SU-DHL-6 (cell line): ENCODE measurements around the gene ACP2.

Experiments used
- H2AFZ ChIP-seq: fragments of 200-600 bp; sonication (generic); 2 replicates; pipeline ENCODE4 v1.6.1; 2014; ENCODE audit warnings: low read depth, mild to moderate bottlenecking, moderate library complexity, mixed read lengths, antibody characterized with exemption, low read length; ENCODE audit not compliant: severe bottlenecking
- H3F3A ChIP-seq: fragments of 200-600 bp; shearing (Covaris generic); 2 replicates; pipeline ENCODE4 v1.6.0; 2016; ENCODE audit warnings: antibody characterized with exemption, mild to moderate bottlenecking; ENCODE audit not compliant: insufficient read depth
- H3K27ac ChIP-seq: fragments of 200-600 bp; sonication (generic); 2 replicates; pipeline ENCODE4 v1.5.1; 2016; ENCODE audit warnings: low read depth, mild to moderate bottlenecking, low read length, moderate library complexity, mixed read lengths
- H3K27me3 ChIP-seq: fragments of 200-600 bp; sonication (generic), shearing (Covaris generic); 2 replicates; pipeline ENCODE4 v1.6.0; 2014; ENCODE audit warnings: mild to moderate bottlenecking, low read length
- H3K36me3 ChIP-seq: fragments of 200-600 bp; sonication (generic); 2 replicates; pipeline ENCODE4 v1.6.1; 2014; ENCODE audit warnings: mild to moderate bottlenecking, low read length, mixed read lengths
- H3K4me2 ChIP-seq: fragments of 300-600, 200-600 bp; shearing (Covaris generic), sonication (generic); 2 replicates; pipeline ENCODE4 v1.6.0; 2014; ENCODE audit warnings: low read length, low read depth, mild to moderate bottlenecking; ENCODE audit not compliant: poor library complexity, severe bottlenecking
- H3K4me3 ChIP-seq: fragments of 200-600 bp; sonication (generic); 2 replicates; pipeline ENCODE4 v1.5.1; 2014; ENCODE audit warnings: antibody characterized with exemption, low read length, mild to moderate bottlenecking, mixed read lengths; ENCODE audit not compliant: insufficient read depth, poor library complexity, severe bottlenecking
- H3K79me2 ChIP-seq: fragments of 200-600 bp; sonication (generic); 2 replicates; pipeline ENCODE4 v1.6.1; 2014; ENCODE audit warnings: mild to moderate bottlenecking, low read length, moderate library complexity; ENCODE audit not compliant: insufficient read depth
- H3K9ac ChIP-seq: fragments of 200-600 bp; sonication (generic); 2 replicates; pipeline ENCODE4 v1.7.0; 2014; ENCODE audit warnings: mild to moderate bottlenecking, low read length
- H3K9me2 ChIP-seq: fragments of 200-600 bp; sonication (generic); replicated peaks from 2 replicates; pipeline ENCODE4 v1.6.1; 2014; ENCODE audit warnings: low read length; ENCODE audit not compliant: insufficient read depth
- H3K9me3 ChIP-seq: fragments of 200-600 bp; sonication (generic); 2 replicates; pipeline ENCODE4 v1.6.1; 2014; ENCODE audit warnings: low read length, mixed read lengths; ENCODE audit not compliant: insufficient read depth
- H4K20me1 ChIP-seq: fragments of 200-600 bp; sonication (generic); 2 replicates; pipeline ENCODE4 v1.6.1; 2014; ENCODE audit warnings: low read depth, mild to moderate bottlenecking, antibody characterized with exemption, low read length, moderate library complexity, mixed read lengths
- CTCF ChIP-seq: fragments of 200-600 bp; sonication (generic); IDR thresholded peaks from one replicate; pipeline ENCODE4 v1.5.1; 2017; ENCODE audit warnings: antibody characterized with exemption, mild to moderate bottlenecking, low read length, moderate library complexity; ENCODE audit not compliant: insufficient read depth, poor library complexity, severe bottlenecking
- EZH2phosphoT487 ChIP-seq: fragments of 200-600 bp; sonication (generic), shearing (Covaris generic); conservative IDR thresholded peaks from 2 replicates; pipeline ENCODE4 v1.6.1; 2018; ENCODE audit warnings: mild to moderate bottlenecking, antibody characterized with exemption, low read length, moderate library complexity, mixed read lengths

ACP2 gene

DNA sequence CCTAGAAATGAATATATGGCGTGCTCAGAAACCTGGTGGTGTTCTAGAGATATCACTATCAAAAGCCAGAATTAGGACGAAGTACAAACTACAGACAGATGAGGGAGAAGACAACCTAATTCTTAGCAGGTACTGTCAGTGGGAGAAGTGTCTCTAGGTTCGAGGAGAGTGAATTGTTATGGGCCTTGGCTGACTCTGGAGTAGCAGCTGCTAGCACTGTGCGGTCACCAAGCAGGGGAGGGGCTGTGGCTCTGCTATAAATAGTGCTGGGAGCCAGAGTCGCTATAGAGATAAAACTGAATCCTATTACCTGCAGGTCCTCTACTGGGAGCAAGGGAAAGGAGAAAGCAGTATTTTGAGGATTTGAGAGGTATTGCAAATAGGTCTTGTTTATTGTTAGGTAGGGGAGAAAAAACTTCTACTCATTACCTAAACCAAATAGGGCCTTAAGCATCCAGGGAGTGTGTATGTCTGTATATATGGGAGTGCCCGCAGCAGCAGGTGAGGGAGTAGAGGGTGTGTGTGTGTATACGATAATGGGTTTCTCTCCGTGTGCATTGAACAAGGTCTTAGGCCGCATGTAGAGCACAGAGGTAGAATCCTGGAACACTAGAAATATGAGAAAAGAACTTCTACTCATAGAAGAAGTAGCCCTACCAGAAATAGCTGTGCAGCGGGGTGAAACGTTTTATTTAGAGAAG lies 23.5 kb upstream of the ACP2 start:
- no peaks in the 10 kb centered on the region for H3K27me3 ChIP-seq
- no peaks in the 10 kb centered on the region for H3K9me3 ChIP-seq
- peak overlapping the region; percentile 39 for H3K27ac ChIP-seq
- no peak overlapping the region for H2AFZ ChIP-seq
- H3K4me2 ChIP-seq: peak overlapping the region; percentile 74
- H3K36me3 ChIP-seq: 0 out of 2 replicates have a peak, but pooled peaks cover 4% of the 10 kb centered on the region
- no peak for TF ChIP-seq EZH2phosphoT487
- TF ChIP-seq CTCF: no peak
- H3K4me3 ChIP-seq: peak overlapping the region; percentile 76
- no peaks in the 10 kb centered on the region for H3K9me2 ChIP-seq
- peaks cover 24% of the 10 kb centered on the region for H3F3A ChIP-seq
- peaks cover 45% of the 10 kb centered on the region for H3K79me2 ChIP-seq
- peak overlapping the region; percentile 65 for H3K9ac ChIP-seq
- H4K20me1 ChIP-seq: peaks cover 13% of the 10 kb centered on the region; the same call in 1 of the 2 replicates

DNA sequence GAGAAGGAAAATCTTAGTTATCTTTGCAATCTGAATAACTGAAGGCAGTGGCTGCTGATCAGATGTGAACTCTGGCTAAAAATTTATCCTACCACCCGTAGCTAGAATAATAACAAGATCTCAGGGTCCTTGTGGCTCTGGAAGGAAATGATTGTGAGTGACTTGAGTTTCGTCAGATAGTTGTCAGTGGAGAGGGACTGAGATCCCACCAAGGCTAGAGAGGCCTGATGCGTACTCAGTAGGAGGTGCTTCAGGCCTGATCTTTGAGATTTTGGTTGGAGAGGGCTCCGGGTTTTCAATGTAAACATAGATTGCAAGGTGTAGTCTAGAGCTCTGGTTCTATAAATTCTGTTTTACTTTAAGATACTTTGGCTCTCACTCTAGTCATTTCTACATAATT lies 22.7 kb upstream of the ACP2 start:
- Histone ChIP-seq H3K36me3 (0 out of 2 replicates have a peak, but pooled peaks cover 3% of the 10 kb centered on the region), H3K27ac (peak overlapping the region; percentile 39; the same call in 1 of the 2 replicates)

GRCh38 chr11:47270331-47271271 lies 22.0 kb upstream of the ACP2 start:
- H3K36me3 ChIP-seq: no peaks in the 10 kb centered on the region
- H3K79me2 ChIP-seq: peaks cover 45% of the 10 kb centered on the region
- no peak for TF ChIP-seq EZH2phosphoT487
- peak; percentile 13 for TF ChIP-seq CTCF
- H3K9me2 ChIP-seq: no peaks in the 10 kb centered on the region
- H3F3A ChIP-seq: peaks cover 24% of the 10 kb centered on the region
- peak overlapping the region; percentile 65 for H3K9ac ChIP-seq
- H4K20me1 ChIP-seq: peaks cover 13% of the 10 kb centered on the region; the same call in 1 of the 2 replicates
- peak overlapping the region; percentile 47 for H2AFZ ChIP-seq
- peak overlapping the region; percentile 76 for H3K4me3 ChIP-seq
- H3K27me3 ChIP-seq: no peaks in the 10 kb centered on the region
- H3K9me3 ChIP-seq: no peaks in the 10 kb centered on the region
- peak overlapping the region; percentile 74 for H3K4me2 ChIP-seq
- peak overlapping the region; percentile 70 for H3K27ac ChIP-seq

More for the DNA sequence above, 22.7 kb upstream of the ACP2 start:
- H3K4me3 ChIP-seq: peak overlapping the region; percentile 76
- H3K4me2 ChIP-seq: peak overlapping the region; percentile 74
- peaks cover 24% of the 10 kb centered on the region for H3F3A ChIP-seq
- peaks cover 13% of the 10 kb centered on the region; the same call in 1 of the 2 replicates for H4K20me1 ChIP-seq
- H3K9ac ChIP-seq: peak overlapping the region; percentile 65
- no peaks in the 10 kb centered on the region for H3K27me3 ChIP-seq
- H3K9me3 ChIP-seq: no peaks in the 10 kb centered on the region
- no peak overlapping the region for H2AFZ ChIP-seq
- no peaks in the 10 kb centered on the region for H3K9me2 ChIP-seq
- TF ChIP-seq CTCF (no peak), EZH2phosphoT487 (no peak)
- peaks cover 45% of the 10 kb centered on the region for H3K79me2 ChIP-seq
